GM23338 (cell line): ENCODE measurements around the gene CCL21. TPM values are rescaled to one million over a fixed set of nuclear protein-coding genes. Genes with fewer than 3 reads are reported as not detected.

Source experiments
- CREB1 ChIP-seq: fragments of 250-450 bp; sonication (Bioruptor Pico); IDR thresholded peaks from 2 replicates; pipeline ENCODE4 v1.5.0; 2020; ENCODE audit warnings: low read depth, mild to moderate bottlenecking, moderate library complexity
- EZH2phosphoT487 ChIP-seq: fragments of 200-600 bp; sonication (generic); IDR thresholded peaks from one replicate; pipeline ENCODE4 v1.8.1; 2018; ENCODE audit warnings: antibody characterized with exemption; ENCODE audit not compliant: unreplicated experiment
- JUNB ChIP-seq: IDR thresholded peaks from one replicate; pipeline ENCODE4 v1.6.1; 2016; ENCODE audit warnings: antibody characterized with exemption; ENCODE audit not compliant: unreplicated experiment
- NANOG ChIP-seq: IDR thresholded peaks from 2 replicates; pipeline ENCODE4 v1.6.1; 2016; ENCODE audit warnings: antibody characterized with exemption, borderline replicate concordance
- POLR2AphosphoS5 ChIP-seq: IDR thresholded peaks from 2 replicates; pipeline ENCODE4 v1.6.1; 2016; ENCODE audit warnings: antibody characterized with exemption, low read depth
- ZNF331 ChIP-seq: fragments of 250-450 bp; sonication (Bioruptor Pico); IDR thresholded peaks from 2 replicates; pipeline ENCODE4 v1.5.0; 2020; ENCODE audit warnings: low read depth, mild to moderate bottlenecking, moderate library complexity
- polyA plus RNA-seq: library from polyadenylated mRNA; unstranded; fragments of >200 nt; fragmentation: Nextera tagmentation; extraction: Ambion mirVana; gene quantifications from 2 replicates; pipeline ENCODE4 v1.2.1, GENCODE V29; 2016
- total RNA-seq: library from RNA; depleted of rRNA; stranded (reverse); fragments of >200 nt; shearing (Covaris generic); gene quantifications from 2 replicates; pipeline ENCODE4 v1.2.3, GENCODE V29; 2014
- TF ChIP-seq, protein P1 (sequence below): fragments of 250-450 bp; sonication (Bioruptor Pico); IDR thresholded peaks from 2 replicates; pipeline ENCODE4 v1.5.0; 2020; ENCODE audit warnings: mild to moderate bottlenecking, moderate library complexity
- TF ChIP-seq, protein P2 (sequence below), 2 experiments: fragments of 200-600 bp in 1 of 2; sonication (generic) in 1 of 2; conservative IDR thresholded peaks; 2 replicates each; pipeline versions ENCODE4 v1.5.1 to v1.6.1; 2016 to 2017; ENCODE audit warnings: antibody characterized with exemption in 2 of 2, low read depth in 2 of 2, mild to moderate bottlenecking in 2 of 2, moderate library complexity in 1 of 2
- TF ChIP-seq, protein P3 (sequence below): IDR thresholded peaks from 2 replicates; pipeline ENCODE4 v1.6.1; 2016; ENCODE audit warnings: antibody characterized with exemption

The CCL21 gene
- total and polyA plus RNA-seq, 2 experiments from 2014 or later: not detected

DNA sequence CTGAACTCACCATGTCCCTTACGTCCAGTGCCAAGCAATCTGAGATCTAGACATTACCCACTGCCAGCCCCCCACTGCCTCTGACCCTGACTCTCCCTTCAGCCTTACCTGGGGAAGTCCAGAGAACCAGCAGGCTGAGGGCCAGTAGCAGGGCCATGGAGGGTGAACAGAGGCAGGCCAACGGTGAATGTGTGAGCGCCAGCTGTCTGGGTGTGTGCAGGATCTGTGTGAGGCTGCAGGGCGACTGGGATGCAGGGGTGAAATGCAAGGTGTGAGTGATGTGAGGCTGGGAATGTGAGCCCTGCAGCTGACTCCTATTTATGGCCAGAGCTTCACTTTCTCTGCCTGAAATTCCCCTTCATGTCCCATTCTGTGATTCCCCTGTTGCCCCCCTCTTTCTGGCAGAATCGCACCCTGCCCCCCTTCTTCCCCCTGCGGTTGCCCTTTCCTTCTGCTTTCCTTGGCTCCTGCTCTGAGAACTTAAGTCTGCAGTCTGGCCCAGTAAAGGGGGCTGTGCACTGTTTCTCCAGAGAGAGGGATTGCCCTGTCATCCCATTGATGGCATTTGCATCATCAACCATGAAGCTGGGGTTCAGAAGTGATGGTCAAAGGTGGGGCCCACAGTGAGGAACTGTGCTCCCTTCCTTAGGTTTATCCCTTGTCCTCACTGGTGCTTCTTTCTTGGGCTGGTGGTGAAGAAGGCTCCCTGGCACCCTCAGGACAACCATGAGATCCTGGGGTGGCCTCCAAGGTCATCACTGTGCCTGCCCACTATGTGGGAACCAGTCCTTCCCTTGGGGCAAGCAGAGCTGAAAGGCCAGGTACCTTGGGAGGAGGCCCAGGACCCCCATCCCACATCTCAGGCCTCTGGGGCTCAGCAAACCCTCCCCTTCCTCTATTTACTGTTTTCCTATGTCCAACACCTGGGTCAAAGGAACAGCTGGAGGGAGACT is 18.7 kb downstream of the CCL21 start, which contains the start of gene CCL19 (continued):
- TF ChIP-seq, protein P1, sequence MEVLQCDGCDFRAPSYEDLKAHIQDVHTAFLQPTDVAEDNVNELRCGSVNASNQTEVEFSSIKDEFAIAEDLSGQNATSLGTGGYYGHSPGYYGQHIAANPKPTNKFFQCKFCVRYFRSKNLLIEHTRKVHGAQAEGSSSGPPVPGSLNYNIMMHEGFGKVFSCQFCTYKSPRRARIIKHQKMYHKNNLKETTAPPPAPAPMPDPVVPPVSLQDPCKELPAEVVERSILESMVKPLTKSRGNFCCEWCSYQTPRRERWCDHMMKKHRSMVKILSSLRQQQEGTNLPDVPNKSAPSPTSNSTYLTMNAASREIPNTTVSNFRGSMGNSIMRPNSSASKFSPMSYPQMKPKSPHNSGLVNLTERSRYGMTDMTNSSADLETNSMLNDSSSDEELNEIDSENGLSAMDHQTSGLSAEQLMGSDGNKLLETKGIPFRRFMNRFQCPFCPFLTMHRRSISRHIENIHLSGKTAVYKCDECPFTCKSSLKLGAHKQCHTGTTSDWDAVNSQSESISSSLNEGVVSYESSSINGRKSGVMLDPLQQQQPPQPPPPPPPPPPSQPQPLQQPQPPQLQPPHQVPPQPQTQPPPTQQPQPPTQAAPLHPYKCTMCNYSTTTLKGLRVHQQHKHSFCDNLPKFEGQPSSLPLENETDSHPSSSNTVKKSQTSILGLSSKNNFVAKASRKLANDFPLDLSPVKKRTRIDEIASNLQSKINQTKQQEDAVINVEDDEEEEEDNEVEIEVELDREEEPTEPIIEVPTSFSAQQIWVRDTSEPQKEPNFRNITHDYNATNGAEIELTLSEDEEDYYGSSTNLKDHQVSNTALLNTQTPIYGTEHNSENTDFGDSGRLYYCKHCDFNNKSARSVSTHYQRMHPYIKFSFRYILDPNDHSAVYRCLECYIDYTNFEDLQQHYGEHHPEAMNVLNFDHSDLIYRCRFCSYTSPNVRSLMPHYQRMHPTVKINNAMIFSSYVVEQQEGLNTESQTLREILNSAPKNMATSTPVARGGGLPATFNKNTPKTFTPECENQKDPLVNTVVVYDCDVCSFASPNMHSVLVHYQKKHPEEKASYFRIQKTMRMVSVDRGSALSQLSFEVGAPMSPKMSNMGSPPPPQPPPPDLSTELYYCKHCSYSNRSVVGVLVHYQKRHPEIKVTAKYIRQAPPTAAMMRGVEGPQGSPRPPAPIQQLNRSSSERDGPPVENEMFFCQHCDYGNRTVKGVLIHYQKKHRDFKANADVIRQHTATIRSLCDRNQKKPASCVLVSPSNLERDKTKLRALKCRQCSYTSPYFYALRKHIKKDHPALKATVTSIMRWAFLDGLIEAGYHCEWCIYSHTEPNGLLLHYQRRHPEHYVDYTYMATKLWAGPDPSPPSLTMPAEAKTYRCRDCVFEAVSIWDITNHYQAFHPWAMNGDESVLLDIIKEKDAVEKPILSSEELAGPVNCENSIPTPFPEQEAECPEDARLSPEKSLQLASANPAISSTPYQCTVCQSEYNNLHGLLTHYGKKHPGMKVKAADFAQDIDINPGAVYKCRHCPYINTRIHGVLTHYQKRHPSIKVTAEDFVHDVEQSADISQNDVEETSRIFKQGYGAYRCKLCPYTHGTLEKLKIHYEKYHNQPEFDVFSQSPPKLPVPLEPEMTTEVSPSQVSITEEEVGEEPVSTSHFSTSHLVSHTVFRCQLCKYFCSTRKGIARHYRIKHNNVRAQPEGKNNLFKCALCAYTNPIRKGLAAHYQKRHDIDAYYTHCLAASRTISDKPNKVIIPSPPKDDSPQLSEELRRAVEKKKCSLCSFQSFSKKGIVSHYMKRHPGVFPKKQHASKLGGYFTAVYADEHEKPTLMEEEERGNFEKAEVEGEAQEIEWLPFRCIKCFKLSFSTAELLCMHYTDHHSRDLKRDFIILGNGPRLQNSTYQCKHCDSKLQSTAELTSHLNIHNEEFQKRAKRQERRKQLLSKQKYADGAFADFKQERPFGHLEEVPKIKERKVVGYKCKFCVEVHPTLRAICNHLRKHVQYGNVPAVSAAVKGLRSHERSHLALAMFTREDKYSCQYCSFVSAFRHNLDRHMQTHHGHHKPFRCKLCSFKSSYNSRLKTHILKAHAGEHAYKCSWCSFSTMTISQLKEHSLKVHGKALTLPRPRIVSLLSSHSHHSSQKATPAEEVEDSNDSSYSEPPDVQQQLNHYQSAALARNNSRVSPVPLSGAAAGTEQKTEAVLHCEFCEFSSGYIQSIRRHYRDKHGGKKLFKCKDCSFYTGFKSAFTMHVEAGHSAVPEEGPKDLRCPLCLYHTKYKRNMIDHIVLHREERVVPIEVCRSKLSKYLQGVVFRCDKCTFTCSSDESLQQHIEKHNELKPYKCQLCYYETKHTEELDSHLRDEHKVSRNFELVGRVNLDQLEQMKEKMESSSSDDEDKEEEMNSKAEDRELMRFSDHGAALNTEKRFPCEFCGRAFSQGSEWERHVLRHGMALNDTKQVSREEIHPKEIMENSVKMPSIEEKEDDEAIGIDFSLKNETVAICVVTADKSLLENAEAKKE (CRISPR knock-in tag): no peak
- TF ChIP-seq CREB1 (no peak), NANOG (no peak), ZNF331 (no peak), POLR2AphosphoS5 (no peak), JUNB (no peak), EZH2phosphoT487 (no peak)
- TF ChIP-seq, protein P2, sequence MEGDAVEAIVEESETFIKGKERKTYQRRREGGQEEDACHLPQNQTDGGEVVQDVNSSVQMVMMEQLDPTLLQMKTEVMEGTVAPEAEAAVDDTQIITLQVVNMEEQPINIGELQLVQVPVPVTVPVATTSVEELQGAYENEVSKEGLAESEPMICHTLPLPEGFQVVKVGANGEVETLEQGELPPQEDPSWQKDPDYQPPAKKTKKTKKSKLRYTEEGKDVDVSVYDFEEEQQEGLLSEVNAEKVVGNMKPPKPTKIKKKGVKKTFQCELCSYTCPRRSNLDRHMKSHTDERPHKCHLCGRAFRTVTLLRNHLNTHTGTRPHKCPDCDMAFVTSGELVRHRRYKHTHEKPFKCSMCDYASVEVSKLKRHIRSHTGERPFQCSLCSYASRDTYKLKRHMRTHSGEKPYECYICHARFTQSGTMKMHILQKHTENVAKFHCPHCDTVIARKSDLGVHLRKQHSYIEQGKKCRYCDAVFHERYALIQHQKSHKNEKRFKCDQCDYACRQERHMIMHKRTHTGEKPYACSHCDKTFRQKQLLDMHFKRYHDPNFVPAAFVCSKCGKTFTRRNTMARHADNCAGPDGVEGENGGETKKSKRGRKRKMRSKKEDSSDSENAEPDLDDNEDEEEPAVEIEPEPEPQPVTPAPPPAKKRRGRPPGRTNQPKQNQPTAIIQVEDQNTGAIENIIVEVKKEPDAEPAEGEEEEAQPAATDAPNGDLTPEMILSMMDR (conservative IDR thresholded peaks at IDR 0.05; ENCODE audit: low read depth in 2 of 2): no peak
- TF ChIP-seq, protein P3, sequence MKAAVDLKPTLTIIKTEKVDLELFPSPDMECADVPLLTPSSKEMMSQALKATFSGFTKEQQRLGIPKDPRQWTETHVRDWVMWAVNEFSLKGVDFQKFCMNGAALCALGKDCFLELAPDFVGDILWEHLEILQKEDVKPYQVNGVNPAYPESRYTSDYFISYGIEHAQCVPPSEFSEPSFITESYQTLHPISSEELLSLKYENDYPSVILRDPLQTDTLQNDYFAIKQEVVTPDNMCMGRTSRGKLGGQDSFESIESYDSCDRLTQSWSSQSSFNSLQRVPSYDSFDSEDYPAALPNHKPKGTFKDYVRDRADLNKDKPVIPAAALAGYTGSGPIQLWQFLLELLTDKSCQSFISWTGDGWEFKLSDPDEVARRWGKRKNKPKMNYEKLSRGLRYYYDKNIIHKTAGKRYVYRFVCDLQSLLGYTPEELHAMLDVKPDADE: no peak
